Endothelial cell of hepatic sinusoid (primary cell): Measurements from ENCODE around the gene SH3BP1.

Experiments
- in situ Hi-C: cut with HindIII; loops from 2 replicates; pipeline ENCODE4 v1.10.0; 2017; ENCODE audit warnings: low sequenced_read_pairs

Gene SH3BP1

GRCh38 chr22:37632174-37633088, 7.0 kb upstream of the SH3BP1 start:
- in situ Hi-C loops: no loop called here

- in situ Hi-C loops: no loop called here
These were observed 6.3 kb upstream of the SH3BP1 start for GRCh38 chr22:37633089-37633624.

- in situ Hi-C loops: no loop called here
These were observed 5.6 kb upstream of the SH3BP1 start for GRCh38 chr22:37633625-37634416.

- in situ Hi-C loops: no loop called here
These were observed 5.0 kb upstream of the SH3BP1 start for GRCh38 chr22:37634417-37634924.

- in situ Hi-C loops: no loop called here
These were observed 4.3 kb upstream of the SH3BP1 start for GRCh38 chr22:37635157-37635556.

GRCh38 chr22:37636186-37636948, 3.1 kb upstream of the SH3BP1 start:
- in situ Hi-C loops: no loop called here

GRCh38 chr22:37636949-37637273, 2.6 kb upstream of the SH3BP1 start:
- in situ Hi-C loops: no loop called here

GRCh38 chr22:37638391-37639069, 939 bp upstream of the SH3BP1 start:
- in situ Hi-C loops: no loop called here

- in situ Hi-C loops: no loop called here
These were observed 512 bp downstream of the SH3BP1 start for GRCh38 chr22:37639771-37640590.

GRCh38 chr22:37640591-37641560, 1.4 kb downstream of the SH3BP1 start:
- in situ Hi-C loops: no loop called here

GRCh38 chr22:37641561-37641949, 2.1 kb downstream of the SH3BP1 start:
- in situ Hi-C loops: no loop called here

GRCh38 chr22:37643225-37643847, 3.9 kb downstream of the SH3BP1 start:
- in situ Hi-C loops: no loop called here

GRCh38 chr22:37647317-37647716, 7.8 kb downstream of the SH3BP1 start:
- in situ Hi-C loops: no loop called here

- in situ Hi-C loops: no loop called here
These were observed 8.5 kb downstream of the SH3BP1 start for GRCh38 chr22:37647928-37648327.

- in situ Hi-C loops: no loop called here
These were observed 11.1 kb downstream of the SH3BP1 start for GRCh38 chr22:37650463-37651136.

- in situ Hi-C loops: no loop called here
These were observed 15.2 kb downstream of the SH3BP1 start for GRCh38 chr22:37654563-37655251.

GRCh38 chr22:37655252-37655563, 15.7 kb downstream of the SH3BP1 start:
- in situ Hi-C loops: no loop called here
